ENCODE data around the gene GATA2.

GATA2 gene

DNA sequence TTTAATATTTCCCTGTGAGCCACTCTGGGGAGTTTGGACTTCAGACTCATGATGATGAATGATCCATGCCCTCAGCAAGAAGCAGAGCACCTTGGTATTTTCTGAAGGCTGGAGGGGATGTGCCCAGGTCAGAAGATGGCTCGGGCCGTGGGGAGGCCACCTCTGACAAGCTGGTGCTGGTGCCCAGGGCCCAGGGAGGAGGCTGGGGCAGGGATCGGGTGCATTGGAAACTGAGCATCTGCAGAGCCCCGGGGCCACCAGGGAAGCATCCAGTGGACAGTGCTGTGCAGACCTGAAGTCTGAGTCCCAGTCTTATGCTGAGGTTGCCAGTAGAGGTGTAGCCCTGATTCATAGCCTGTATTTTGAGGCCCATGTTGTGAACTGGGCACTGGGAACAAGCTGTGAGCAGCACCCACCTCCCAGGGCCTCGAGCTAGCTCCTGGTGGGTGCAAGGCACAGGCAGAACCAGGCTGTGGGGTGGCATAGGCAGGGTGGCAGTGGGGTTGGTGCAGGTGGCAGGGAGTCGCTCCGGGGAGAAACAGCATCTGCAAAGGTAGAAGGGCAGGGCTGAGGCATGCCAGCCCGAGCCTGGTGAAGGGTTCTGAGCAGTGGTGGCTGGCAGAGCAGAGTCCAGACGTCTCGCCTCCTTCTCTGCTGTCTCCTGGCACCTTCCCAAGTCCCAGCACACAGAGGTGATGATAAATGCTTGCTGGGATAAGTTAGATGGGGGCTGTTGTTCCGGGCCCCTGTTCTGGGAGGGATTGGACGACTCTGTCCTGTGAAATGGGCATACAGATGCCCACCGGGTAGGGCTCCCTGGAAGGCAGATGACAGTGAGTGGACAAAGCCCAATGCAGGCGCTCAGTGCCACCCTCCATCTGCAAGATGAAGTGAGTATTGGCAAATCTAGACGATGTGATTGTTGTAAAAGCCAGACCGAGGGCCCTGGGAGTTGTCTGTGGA is 36.9 kb downstream of the GATA2 start:
- DNase-seq, result no peak

DNA sequence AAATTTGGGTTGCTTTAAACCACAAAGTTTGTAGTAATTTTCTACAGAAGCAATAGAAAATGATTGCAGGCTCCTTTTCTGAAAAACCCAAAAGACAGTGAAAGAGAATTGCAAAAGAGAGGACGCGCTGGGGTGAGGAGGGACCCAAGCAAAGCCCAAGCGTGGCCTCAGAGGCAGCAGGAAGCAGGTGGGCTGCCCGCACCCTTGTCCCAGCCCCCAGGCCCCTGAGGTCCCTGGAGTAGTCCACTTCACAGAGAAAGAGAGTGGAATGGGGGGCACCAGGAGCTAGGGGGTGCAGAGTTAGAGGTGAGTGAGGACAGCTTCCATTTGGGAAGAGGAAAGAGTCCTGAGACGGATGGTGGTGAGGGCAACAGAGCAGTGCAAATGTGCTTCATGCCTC is 37.9 kb downstream of the GATA2 start:
- DNase-seq, result no peak

DNA sequence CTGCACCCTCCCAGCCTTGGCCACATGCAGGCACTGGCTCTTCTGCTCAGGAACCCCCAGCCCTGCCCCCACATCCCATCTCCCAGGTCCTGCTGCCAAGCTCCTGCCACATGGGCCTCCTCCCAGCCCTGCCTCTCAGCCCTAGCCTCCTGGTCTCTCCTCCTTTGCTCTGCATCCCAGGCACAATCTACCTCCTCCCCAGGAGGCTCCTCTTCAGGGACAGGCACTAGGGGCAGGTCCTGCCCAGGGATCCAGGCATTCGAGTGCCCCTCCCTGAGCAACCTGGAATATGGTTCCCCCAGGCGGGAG is 38.7 kb downstream of the GATA2 start:
- no peak for DNase-seq

DNA sequence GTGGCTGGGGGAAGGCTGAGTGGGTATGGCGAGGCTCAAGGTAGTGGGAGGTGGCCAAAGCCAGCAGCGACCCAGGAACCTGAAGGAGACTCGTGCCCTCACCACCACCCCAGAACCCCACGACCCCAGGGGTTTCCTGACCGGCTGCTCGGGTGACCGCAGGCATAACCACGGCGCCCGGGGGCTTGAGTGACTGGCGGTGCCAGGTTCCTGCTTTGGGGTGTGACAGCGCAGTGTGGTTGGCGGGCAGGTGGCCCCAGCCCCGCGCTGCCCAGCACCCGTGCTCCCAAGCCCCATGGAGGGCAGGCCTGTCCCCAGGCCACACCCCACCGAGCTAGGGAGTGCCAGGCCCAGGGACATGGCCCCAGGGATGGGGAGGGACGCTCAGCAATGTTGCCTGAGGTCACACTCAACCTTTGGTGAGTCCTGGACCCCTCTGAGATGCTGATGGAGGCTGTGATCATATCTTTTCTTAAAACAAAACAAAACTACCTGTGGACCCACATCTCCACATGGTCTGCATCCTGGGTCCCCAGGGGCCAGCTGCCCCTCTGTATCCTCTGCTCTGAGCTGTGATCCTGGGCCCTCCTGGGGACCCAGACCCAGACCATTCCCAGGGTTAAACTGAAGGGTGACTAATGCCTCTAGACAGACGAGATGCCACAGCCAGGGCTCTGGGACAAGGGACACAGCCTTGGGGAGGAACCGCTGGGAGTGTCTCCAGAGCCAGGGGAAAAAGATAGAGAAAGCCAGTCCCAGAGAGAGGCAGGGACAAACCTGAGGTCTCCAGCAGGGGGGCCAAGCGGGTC is 39.3 kb downstream of the GATA2 start:
- no peak for DNase-seq

DNA sequence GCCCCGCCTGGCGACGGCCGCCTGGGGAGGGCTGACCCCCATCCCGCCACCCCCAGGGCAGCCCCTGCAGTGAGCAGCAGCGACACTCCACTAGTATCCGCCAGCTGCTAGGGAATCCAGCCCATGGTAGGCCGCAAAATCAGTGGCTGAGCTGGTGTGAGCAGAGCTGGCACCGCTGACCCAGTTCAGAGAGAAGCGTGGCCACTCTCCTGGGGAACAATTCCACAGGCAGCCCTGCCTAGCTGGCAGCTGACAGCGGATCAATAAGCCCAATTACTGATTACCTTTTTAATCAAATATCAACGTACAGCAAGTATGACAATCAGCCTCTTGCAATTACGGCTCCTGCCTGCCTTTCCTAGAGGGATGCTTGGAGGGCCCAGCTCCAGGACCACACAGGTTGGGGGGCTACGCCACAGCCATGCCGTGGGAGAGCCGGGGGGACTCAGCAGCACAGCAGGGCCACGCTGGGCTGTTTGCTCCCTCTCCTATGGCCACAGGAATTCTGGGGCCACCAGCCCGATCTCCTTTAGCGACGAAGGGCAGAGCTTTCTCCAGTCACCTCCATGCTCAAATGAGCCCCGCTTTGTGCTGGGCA is 40.2 kb downstream of the GATA2 start:
- no peak for DNase-seq

DNA sequence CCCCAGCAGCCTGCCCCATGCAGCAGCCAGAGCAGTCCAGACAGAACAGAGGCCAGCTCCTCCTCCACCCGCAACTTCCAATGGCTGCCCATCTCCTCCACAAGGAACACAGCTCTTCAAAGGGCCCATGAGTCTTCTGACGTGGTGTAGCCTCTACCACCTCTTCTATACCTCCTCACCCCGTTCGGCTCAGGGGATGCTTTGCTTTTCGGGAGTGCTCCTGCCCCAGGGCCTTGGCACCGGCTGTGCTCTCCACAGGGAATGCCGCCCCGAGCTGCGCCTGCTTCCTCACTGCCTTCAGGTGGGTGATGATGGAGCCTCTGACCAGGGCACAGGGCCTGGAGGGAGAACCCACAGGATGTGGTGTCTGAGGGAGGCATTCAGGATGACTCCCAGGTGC is 40.9 kb downstream of the GATA2 start:
- no peak for DNase-seq

DNA sequence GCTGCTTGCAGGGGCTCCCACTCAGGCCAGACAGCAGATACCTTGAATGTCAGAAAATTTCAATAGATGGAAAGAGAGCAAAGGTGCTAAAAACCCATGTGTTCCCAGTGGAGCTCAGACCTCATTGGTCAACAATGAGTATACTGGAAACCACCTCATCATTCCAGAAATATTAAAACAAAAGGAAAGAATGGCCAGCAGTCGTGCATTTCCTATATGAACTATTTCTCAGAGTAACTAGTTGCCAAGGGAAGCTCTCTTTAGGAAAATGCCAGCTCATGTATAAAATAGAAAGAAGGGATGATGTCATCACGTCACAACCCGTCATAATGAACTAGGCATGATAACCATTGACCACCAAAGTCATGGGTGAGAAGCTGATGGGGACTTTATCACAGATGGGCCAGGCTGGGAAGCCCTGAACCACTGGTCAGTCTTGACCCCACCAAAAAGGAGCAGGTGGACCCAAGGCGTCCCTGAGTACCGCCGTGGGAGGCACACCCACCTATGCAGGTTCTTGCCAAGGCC is 43.8 kb downstream of the GATA2 start:
- DNase-seq, result no peak

DNA sequence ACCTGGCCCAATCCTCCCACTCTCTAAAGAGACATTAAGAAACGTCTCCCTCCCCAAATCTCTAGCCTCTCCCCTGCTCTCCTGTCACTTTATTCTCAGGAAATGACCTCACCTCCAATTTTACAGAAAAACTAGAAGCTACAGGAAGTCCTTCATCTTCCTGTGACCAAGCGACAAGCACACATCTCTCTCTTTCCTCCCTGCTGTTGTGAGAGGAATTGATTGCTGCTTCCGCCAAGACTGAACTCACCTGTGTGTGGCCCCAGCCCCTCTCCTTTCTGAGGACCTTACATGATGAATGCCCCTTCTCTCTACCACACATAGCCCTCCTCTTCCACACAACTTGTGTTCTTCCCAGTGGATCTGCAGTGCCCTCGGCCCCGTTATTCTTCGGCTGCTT is 44.5 kb downstream of the GATA2 start:
- no peak for DNase-seq

DNA sequence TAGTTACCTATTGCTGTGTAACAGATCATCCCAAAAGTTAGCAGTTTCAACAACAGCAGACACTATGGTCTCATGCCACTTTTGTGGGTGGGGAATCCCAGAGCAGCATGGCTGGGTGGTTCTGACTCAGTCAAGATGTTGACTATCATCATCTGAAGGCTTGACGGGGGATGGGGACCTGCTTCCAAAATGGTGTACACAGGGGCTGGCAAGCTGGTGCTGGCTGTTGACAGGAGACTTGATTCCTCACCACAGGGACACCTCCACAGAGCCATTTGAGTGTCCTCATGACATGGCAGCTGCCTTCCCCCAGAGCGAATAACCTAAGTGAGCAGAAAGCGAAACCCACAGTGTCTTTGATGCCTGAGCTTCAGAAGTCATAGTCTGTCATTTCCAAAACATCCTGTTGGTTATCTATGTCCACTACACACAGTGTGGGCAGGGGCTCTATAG is 45.4 kb downstream of the GATA2 start:
- no peak for DNase-seq

DNA sequence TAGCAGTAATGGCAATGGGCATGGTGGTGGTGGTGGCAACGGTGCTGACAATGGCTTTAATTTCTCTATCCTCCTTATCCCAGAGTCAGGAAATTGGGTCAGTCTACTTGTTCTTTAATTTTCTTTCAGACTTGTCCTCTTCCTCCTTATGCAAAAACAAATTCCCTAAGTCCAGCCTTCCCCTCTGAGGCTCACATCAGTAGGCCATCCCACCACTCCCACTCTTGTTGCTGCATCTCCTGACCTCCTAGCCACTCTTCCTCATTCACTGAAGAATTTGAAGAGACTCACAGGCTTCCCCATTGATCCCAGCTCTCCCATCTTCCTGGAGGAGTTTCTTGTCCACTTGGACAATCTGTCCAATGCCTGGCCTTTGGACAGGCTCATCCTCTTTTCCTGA is 46.2 kb downstream of the GATA2 start:
- DNase-seq, result no peak

DNA sequence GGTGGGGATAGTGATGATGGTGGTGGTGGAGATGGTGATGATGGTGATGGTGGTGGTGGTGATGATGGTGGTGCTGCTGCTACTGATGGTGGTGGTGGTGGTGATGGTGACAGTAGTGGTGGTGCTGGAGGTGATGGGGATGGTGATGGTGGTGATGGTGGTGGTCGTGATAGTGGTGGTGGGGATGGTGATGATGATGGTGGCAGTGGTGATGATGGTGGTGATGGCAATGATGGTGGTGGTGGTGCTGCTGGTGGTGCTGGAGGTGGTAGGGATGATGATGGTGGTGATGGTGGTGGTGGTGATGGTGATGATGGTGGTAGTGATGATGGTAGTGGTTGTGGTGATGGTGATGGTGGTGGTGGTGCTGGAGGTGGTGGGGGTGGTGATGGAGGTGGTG is 47.6 kb downstream of the GATA2 start:
- no peak for DNase-seq

DNA sequence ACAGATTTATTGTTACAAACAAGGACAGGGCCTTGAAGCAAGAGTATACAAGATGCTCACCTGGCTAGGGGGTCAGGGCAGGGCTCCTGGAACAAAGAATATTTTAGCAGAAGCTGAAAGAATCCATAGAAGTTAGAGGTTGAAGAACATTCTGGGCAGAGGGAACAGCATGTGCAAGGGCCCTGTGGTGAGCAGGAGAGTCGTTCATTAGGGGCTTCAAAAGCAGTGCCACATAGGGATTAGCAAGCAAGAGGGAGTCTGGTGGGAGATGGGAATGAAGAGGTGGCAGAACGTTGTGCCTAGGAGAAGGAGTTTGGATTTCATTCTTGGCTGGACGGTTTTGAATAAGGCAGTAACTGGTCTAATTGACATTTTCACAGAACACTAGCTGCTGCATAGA is 49.2 kb downstream of the GATA2 start:
- DNase-seq, result no peak

DNA sequence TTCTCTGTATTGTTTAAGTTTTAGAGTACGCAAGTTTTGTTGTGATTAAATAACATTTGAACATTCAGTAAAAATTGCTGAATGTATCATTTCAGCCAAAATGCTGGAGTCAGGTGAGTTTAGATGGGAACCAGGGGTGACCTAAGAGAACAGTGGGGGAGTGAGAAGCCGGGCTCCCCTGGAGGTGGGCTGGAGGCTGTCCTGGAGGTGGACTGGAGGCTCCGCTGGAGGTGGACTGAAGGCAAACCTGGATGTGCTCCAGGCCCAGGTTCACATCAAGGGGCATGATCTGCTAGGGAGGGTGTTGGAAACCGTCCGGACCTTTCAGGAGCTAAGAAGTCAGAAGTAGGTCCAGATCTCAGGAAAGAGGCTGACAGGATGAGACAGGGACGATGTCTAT is 50.1 kb downstream of the GATA2 start:
- no peak for DNase-seq

DNA sequence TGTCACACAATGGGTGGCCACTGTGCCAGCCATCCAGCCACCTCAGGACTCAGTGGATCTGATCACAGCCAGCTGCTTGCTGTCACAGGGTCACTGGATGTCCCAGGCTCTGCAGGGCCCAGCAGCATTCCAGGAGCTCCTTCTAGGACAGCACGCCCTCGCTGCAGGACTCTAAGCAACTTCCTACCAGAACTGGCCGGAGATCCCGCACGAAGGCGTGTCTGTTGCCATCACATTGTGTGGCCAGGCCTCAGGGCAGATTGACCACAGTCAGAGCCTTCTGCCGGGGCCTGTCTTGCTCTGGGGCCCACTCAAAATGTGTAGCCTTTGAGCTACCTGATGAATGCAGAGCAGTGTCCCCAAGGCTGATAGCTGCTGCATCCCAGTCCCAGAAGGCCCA is 50.9 kb downstream of the GATA2 start:
- DNase-seq, result no peak

DNA sequence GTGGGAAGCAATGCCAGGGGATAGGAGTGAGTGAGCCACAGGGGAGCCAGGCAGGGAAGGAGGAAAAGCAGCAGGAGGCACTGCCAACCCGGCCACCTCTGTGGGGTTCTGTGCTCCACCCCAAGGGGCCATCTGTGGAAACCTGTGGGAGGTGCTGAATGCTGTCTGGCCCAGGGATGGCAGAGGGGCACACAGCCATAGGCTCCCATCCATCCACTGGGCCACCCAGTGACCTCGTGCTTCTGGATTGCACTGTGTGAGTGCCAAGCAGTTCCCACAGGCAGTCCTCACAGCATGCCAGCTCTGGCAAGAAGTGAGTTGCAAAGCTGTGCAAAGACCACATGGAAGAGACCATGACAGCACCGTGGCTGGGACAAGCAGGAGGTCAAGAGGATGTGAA is 53.8 kb downstream of the GATA2 start:
- DNase-seq, result no peak

DNA sequence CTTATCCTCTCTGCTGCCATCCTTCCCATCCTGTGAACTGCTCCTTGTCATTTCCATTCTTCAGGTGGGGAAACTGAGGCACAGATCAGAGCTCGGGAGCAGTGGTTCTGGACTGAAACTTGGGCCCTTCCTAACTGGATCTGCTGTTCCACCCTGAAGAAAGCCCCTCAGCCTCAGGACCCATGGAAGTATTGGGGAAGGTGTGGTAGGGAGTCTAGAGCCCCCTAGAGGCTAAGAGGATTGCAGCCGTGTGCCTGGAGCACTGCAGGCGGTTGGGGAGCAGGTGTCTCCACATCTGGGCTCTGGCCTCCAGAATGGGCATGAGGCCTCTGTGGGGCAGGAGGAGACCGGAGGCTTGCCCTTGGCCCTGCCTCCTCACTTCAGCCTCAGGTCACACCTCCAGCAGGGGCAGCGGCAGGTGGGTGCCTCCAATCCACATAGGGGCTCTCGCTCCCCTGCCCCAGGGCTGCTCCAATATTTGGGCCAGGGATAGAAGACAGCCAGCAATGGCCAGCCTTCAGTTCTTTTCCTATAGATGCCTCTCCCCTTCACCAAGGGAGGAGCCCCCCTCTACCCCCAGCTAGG is 54.4 kb downstream of the GATA2 start:
- DNase-seq, result no peak

DNA sequence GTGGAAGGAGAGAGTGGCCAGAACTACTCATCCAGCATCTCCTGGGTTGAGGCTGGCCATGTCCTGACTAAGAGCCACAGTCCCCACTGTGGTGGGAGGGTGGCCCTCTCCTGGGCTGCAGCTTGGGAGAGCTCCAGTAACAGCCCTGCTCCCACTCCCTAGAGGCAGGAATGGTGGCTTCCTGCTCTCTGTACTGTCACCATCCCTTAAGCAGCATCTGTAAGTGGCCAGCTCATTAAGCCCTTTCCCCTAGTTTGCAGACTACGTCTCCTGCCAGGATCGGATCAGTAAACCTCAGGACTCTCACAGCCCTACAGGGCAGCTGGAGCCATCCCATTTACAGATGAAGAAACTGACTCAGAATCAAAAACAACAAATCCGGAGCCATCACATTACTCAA is 56.8 kb downstream of the GATA2 start:
- DNase-seq, result no peak

DNA sequence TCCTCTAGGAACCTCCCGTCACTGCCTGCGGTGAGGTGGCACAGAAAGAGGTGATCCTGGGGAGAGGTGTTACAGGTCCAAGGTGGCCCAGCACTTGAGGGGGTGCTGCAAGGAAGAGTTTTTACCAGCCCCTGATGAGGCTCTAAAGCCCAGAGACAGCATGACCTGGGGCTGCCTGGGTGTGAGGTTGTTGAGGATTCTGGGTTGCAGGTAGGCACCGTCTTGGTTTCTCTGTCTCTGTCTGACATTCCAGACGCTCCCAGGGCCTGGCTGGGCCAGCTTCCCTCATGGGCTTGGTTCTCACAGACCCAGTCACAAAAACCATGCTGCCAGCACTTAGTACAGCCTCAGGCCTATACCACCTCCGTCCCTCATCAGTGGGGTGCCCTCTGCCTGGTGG is 57.4 kb downstream of the GATA2 start:
- DNase-seq, result no peak

DNA sequence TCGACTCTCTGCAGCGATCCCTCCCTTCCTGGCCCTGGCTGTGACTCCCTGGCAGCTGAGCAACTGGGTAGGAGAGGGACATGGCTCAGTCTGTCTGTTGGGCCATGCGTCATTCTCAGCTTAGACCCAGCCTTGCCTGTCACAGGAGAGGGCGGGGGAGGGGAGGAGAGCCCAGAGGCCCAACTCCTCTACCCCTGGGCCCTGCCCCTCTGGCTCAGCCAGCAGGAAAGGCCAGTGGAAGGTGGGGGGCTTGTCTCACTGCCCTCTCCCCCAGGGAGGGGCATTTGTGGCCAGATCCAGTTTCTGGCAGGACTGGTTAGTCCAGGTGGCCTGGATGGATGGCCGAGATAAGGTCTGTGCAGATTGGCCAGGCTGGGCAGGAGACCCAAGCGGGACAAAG is 57.9 kb downstream of the GATA2 start:
- no peak for DNase-seq

DNA sequence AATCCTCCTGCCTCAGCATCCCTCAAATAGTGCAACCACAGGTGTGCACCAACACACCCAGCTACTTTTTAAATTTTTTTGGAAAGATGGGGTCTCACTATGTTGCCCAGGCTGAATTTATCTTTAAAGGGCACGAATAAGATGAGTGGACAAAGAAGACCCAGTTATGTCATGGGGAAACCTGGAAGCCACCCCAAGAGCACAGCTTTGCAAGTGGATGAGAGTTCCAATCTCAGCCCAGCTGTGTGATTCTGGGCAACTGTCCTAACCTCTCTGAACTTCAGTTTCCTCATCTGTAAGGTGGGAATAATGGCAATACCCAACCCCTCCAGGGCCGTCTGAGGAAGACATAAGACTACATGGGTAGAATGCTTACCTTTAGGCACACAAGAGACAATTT is 58.5 kb downstream of the GATA2 start:
- DNase-seq, result no peak

DNA sequence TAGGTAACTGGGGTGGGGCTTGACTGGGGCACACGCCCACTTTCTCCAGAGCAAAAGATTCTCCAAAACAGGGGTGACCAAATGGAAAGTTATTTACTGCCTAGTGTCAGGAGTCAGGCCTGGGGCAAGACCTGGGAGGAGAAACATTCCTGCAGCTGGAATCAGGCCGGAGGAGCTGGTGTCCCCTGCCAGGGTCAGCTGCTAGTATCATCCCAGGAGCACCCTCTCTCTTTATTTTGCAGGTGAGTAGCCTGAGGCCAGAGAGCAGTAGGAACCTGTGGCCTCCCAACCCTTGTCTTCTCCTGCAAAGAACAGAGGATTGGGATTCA is 59.2 kb downstream of the GATA2 start:
- no peak for DNase-seq

DNA sequence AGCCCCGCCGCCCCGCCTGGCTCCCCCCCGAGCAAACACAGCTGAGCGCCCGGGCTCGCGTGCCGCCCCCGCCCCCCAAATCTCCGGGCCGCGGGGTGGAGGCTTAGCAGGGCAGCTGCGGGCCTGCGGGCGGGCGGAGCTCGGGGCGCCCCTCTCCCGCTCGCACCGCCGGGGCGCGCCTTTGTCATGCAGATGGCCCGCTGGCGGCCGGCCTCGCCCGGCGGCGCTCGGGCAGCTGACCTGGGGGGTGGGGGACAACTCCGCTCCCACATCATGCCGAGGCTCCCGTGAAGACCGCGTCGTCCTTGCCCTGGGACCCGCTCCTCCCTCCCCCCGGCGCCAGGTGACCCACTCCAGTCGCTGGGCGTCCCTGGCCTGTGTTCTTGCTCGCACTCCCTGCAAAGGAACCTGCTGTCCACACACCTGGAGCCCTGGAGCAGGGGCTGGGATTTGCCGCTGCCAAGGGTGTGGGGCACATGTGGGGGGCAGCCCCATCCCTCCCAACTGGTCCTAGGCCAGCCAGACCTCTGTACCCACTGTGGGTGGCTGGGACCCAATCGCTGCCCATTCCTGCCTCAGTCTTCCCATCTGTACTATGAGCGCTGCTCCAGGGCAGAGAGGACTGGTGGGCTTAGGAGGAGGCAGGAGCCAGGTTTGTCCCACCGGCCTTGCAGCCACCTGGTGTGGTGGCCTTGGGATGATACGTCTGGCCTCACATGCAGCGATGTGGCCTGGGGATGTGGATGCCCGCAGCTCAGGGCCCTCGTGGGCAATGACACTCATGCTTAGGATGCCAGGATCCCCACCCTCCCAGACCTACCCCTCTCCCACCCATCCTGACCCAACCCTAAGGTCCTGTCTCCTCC is 59.8 kb downstream of the GATA2 start:
- DNase-seq, result no peak
